T-helper 22 cell (primary cell): ENCODE measurements around the gene INTS1.
"Not testable (repeated sequence)": the region's sequence is repeated elsewhere in the genome, so short reads cannot be mapped to it uniquely, and the experiment has no call there.

Experiments
- DNase-seq: peaks from one replicate; pipeline ENCODE4 v3.0.0-alpha.2; 2020; ENCODE audit warnings: low read depth

Gene INTS1

GRCh38 chr7:1460821-1461645 is 43.2 kb downstream of the INTS1 start:
- no peak for DNase-seq

GRCh38 chr7:1459920-1460820 is 44.0 kb downstream of the INTS1 start:
- no peak for DNase-seq

- peak; percentile 97 for DNase-seq
Measured at GRCh38 chr7:1459512-1459892, 44.7 kb downstream of the INTS1 start.

- DNase-seq, result no peak
Measured at GRCh38 chr7:1458683-1459511, 45.3 kb downstream of the INTS1 start, which contains the start of gene MICALL2. MICALL2 (minus strand) TSS chr7:1459470; CDS start chr7:1459326, 144 bp downstream.

- DNase-seq, result no peak
Measured at GRCh38 chr7:1457949-1458682, 46.1 kb downstream of the INTS1 start.

- no peak for DNase-seq
Measured at GRCh38 chr7:1457059-1457948, 46.9 kb downstream of the INTS1 start.

- DNase-seq, result no peak
Measured at GRCh38 chr7:1455955-1456354, 48.2 kb downstream of the INTS1 start.

- no peak for DNase-seq
Measured at GRCh38 chr7:1455241-1455939, 48.8 kb downstream of the INTS1 start.

GRCh38 chr7:1454542-1454941 is 49.6 kb downstream of the INTS1 start:
- DNase-seq, result no peak

GRCh38 chr7:1452205-1452604 is 52.0 kb downstream of the INTS1 start:
- no peak for DNase-seq

GRCh38 chr7:1450987-1451386 is 53.2 kb downstream of the INTS1 start:
- no peak for DNase-seq

- no peak for DNase-seq
Measured at GRCh38 chr7:1450431-1450830, 53.8 kb downstream of the INTS1 start.

GRCh38 chr7:1449951-1450350 is 54.2 kb downstream of the INTS1 start:
- DNase-seq, result no peak

GRCh38 chr7:1449501-1449900 is 54.7 kb downstream of the INTS1 start:
- DNase-seq, result no peak

- DNase-seq, result no peak
Measured at GRCh38 chr7:1448958-1449357, 55.2 kb downstream of the INTS1 start.

- DNase-seq, result no peak
Measured at GRCh38 chr7:1447551-1448244, 56.5 kb downstream of the INTS1 start.

- DNase-seq, result no peak
Measured at GRCh38 chr7:1447112-1447511, 57.1 kb downstream of the INTS1 start.

- no peak for DNase-seq
Measured at GRCh38 chr7:1446620-1447032, 57.6 kb downstream of the INTS1 start.

- DNase-seq, result not testable (repeated sequence)
Measured at GRCh38 chr7:1446026-1446425, 58.2 kb downstream of the INTS1 start.
